Hepatocyte (in vitro differentiated cells): Measurements from ENCODE around the gene KCNQ2.

ENCODE experiments used
- CTCF ChIP-seq: fragments of 200-600 bp; sonication (generic); IDR thresholded peaks from 2 replicates; pipeline ENCODE4 v1.5.1; 2016; ENCODE audit warnings: antibody characterized with exemption, mild to moderate bottlenecking; ENCODE audit not compliant: poor library complexity
- EZH2 ChIP-seq: fragments of 200-600 bp; sonication (generic); IDR thresholded peaks from 2 replicates; pipeline ENCODE4 v1.6.1; 2016; ENCODE audit warnings: antibody characterized with exemption, mild to moderate bottlenecking, borderline replicate concordance
- EZH2phosphoT487 ChIP-seq: fragments of 200-600 bp; sonication (generic); IDR thresholded peaks from one replicate; pipeline ENCODE4 v1.6.1; 2018; ENCODE audit warnings: antibody characterized with exemption, mild to moderate bottlenecking, low read depth, moderate library complexity; ENCODE audit not compliant: unreplicated experiment, severe bottlenecking

- TF ChIP-seq EZH2phosphoT487 (no peak), CTCF (no peak), EZH2 (no peak)
These were observed 13.9 kb upstream of the KCNQ2 start for GRCh38 chr20:63486300-63486855.
